ENCODE measurements around the gene CEMIP2.

CEMIP2 gene

GRCh38 chr9:71769175-71770161 is 1.2 kb upstream of the CEMIP2 start:
- peak; percentile 73 for DNase-seq (ENCODE audit: low spot score)

- DNase-seq (ENCODE audit: low spot score) = no peak
These were observed 464 bp downstream of the CEMIP2 start for GRCh38 chr9:71767776-71768321.

- no peak for DNase-seq (ENCODE audit: low spot score)
These were observed 1.0 kb downstream of the CEMIP2 start for GRCh38 chr9:71767163-71767775.

- DNase-seq (ENCODE audit: low spot score) = no peak
These were observed 1.6 kb downstream of the CEMIP2 start for GRCh38 chr9:71766663-71767062.

GRCh38 chr9:71765693-71766092 is 2.6 kb downstream of the CEMIP2 start:
- DNase-seq (ENCODE audit: low spot score) = no peak

- no peak for DNase-seq (ENCODE audit: low spot score)
These were observed 3.4 kb downstream of the CEMIP2 start for GRCh38 chr9:71764891-71765290.

- no peak for DNase-seq (ENCODE audit: low spot score)
These were observed 3.9 kb downstream of the CEMIP2 start for GRCh38 chr9:71764463-71764862.

- DNase-seq (ENCODE audit: low spot score) = no peak
These were observed 4.5 kb downstream of the CEMIP2 start for GRCh38 chr9:71763832-71764231.

- no peak for DNase-seq (ENCODE audit: low spot score)
These were observed 5.2 kb downstream of the CEMIP2 start for GRCh38 chr9:71762900-71763653.

GRCh38 chr9:71761938-71762353 is 6.4 kb downstream of the CEMIP2 start:
- DNase-seq (ENCODE audit: low spot score) = no peak

GRCh38 chr9:71760901-71761300 is 7.4 kb downstream of the CEMIP2 start:
- no peak for DNase-seq (ENCODE audit: low spot score)

- peak; percentile 46 for DNase-seq (ENCODE audit: low spot score)
These were observed 9.5 kb downstream of the CEMIP2 start for GRCh38 chr9:71758785-71759184.

- DNase-seq (ENCODE audit: low spot score) = no peak
These were observed 10.0 kb downstream of the CEMIP2 start for GRCh38 chr9:71758277-71758676.

GRCh38 chr9:71756753-71757152 is 11.6 kb downstream of the CEMIP2 start:
- no peak for DNase-seq (ENCODE audit: low spot score)

GRCh38 chr9:71755869-71756268 is 12.4 kb downstream of the CEMIP2 start:
- no peak for DNase-seq (ENCODE audit: low spot score)

GRCh38 chr9:71755230-71755629 is 13.1 kb downstream of the CEMIP2 start:
- DNase-seq (ENCODE audit: low spot score) = no peak

- no peak for DNase-seq (ENCODE audit: low spot score)
These were observed 14.2 kb downstream of the CEMIP2 start for GRCh38 chr9:71754151-71754550.

- DNase-seq (ENCODE audit: low spot score) = no peak
These were observed 15.4 kb downstream of the CEMIP2 start for GRCh38 chr9:71752928-71753327.

GRCh38 chr9:71752352-71752751 is 16.0 kb downstream of the CEMIP2 start:
- DNase-seq (ENCODE audit: low spot score) = no peak

GRCh38 chr9:71748280-71748743 is 20.0 kb downstream of the CEMIP2 start:
- DNase-seq (ENCODE audit: low spot score) = no peak

- no peak for DNase-seq (ENCODE audit: low spot score)
These were observed 20.7 kb downstream of the CEMIP2 start for GRCh38 chr9:71747576-71747975.

- no peak for DNase-seq (ENCODE audit: low spot score)
These were observed 21.6 kb downstream of the CEMIP2 start for GRCh38 chr9:71746758-71747125.
